ENCODE results near the gene CRIM1. TPM values are rescaled to one million over a fixed set of nuclear protein-coding genes. Genes with fewer than 3 reads are reported as not detected.
A peak's percentile ranks its signal among the peaks of the same experiment; 100 is the strongest.

Gene CRIM1
- total RNA-seq, 2 donors from 2014 or later: 2.2 to 15.5 TPM

- Mint-ChIP-seq H3K27me3 (no peaks in the 10 kb centered on the region), H3K4me1 (no peaks in the 10 kb centered on the region), H3K27ac (no peak overlapping the region), H3K4me3 (no peak overlapping the region), H3K9me3 (no peaks in the 10 kb centered on the region), H3K36me3 (ENCODE audit: low read depth) (no peaks in the 10 kb centered on the region)
- no peak for ATAC-seq (replicated peaks)
These were observed 179.5 kb downstream of the CRIM1 start for GRCh38 chr2:36535099-36535498.

- no peaks in the 10 kb centered on the region for H3K9me3 Mint-ChIP-seq
- ATAC-seq (replicated peaks): no peak
- H3K27ac Mint-ChIP-seq: no peak overlapping the region
- no peak overlapping the region for H3K4me3 Mint-ChIP-seq
- H3K27me3 Mint-ChIP-seq: no peaks in the 10 kb centered on the region
- H3K36me3 Mint-ChIP-seq (ENCODE audit: low read depth): peaks cover 7% of the 10 kb centered on the region
- H3K4me1 Mint-ChIP-seq: no peaks in the 10 kb centered on the region
These were observed 181.2 kb downstream of the CRIM1 start for GRCh38 chr2:36536776-36537175.

GRCh38 chr2:36538335-36538734 lies 182.8 kb downstream of the CRIM1 start:
- no peak overlapping the region for H3K4me3 Mint-ChIP-seq
- no peaks in the 10 kb centered on the region for H3K4me1 Mint-ChIP-seq
- no peak overlapping the region for H3K27ac Mint-ChIP-seq
- H3K36me3 Mint-ChIP-seq (ENCODE audit: low read depth): peaks cover 10% of the 10 kb centered on the region
- ATAC-seq (replicated peaks): no peak
- no peaks in the 10 kb centered on the region for H3K27me3 Mint-ChIP-seq
- H3K9me3 Mint-ChIP-seq: no peaks in the 10 kb centered on the region

GRCh38 chr2:36539631-36540030 lies 184.1 kb downstream of the CRIM1 start:
- peaks cover 16% of the 10 kb centered on the region for H3K36me3 Mint-ChIP-seq (ENCODE audit: low read depth)
- H3K27ac Mint-ChIP-seq: no peak overlapping the region
- no peaks in the 10 kb centered on the region for H3K9me3 Mint-ChIP-seq
- H3K4me1 Mint-ChIP-seq: no peaks in the 10 kb centered on the region
- H3K4me3 Mint-ChIP-seq: no peak overlapping the region
- no peaks in the 10 kb centered on the region for H3K27me3 Mint-ChIP-seq
- peak; percentile 39 for ATAC-seq (replicated peaks)

- no peaks in the 10 kb centered on the region for H3K9me3 Mint-ChIP-seq
- no peaks in the 10 kb centered on the region for H3K4me1 Mint-ChIP-seq
- no peaks in the 10 kb centered on the region for H3K27me3 Mint-ChIP-seq
- H3K36me3 Mint-ChIP-seq (ENCODE audit: low read depth): peaks cover 26% of the 10 kb centered on the region
- no peak for ATAC-seq (replicated peaks)
- no peak overlapping the region for H3K4me3 Mint-ChIP-seq
- H3K27ac Mint-ChIP-seq: no peak overlapping the region
These were observed 185.6 kb downstream of the CRIM1 start for GRCh38 chr2:36540986-36541754.

GRCh38 chr2:36541891-36542595 lies 186.5 kb downstream of the CRIM1 start:
- ATAC-seq (replicated peaks): no peak
- Mint-ChIP-seq H3K36me3 (ENCODE audit: low read depth) (peaks cover 32% of the 10 kb centered on the region), H3K4me1 (no peaks in the 10 kb centered on the region)

GRCh38 chr2:36544638-36545338 lies 189.2 kb downstream of the CRIM1 start:
- ATAC-seq (replicated peaks): no peak
- Mint-ChIP-seq H3K27me3 (no peaks in the 10 kb centered on the region), H3K27ac (no peak overlapping the region), H3K9me3 (no peaks in the 10 kb centered on the region), H3K4me3 (no peak overlapping the region), H3K36me3 (ENCODE audit: low read depth) (peaks cover 60% of the 10 kb centered on the region), H3K4me1 (no peaks in the 10 kb centered on the region)

More at GRCh38 chr2:36541891-36542595, 186.5 kb downstream of the CRIM1 start:
- Mint-ChIP-seq H3K4me3 (no peak overlapping the region), H3K9me3 (no peaks in the 10 kb centered on the region), H3K27ac (no peak overlapping the region), H3K27me3 (no peaks in the 10 kb centered on the region)

- Mint-ChIP-seq H3K27ac (no peak overlapping the region), H3K9me3 (no peaks in the 10 kb centered on the region), H3K4me1 (no peaks in the 10 kb centered on the region), H3K27me3 (no peaks in the 10 kb centered on the region), H3K4me3 (no peak overlapping the region), H3K36me3 (ENCODE audit: low read depth) (peaks cover 69% of the 10 kb centered on the region)
- no peak for ATAC-seq (replicated peaks)
These were observed 190.4 kb downstream of the CRIM1 start for GRCh38 chr2:36545871-36546416.

- peaks cover 79% of the 10 kb centered on the region for H3K36me3 Mint-ChIP-seq (ENCODE audit: low read depth)
- H3K4me1 Mint-ChIP-seq: no peaks in the 10 kb centered on the region
- no peaks in the 10 kb centered on the region for H3K9me3 Mint-ChIP-seq
- H3K27me3 Mint-ChIP-seq: no peaks in the 10 kb centered on the region
- no peak overlapping the region for H3K27ac Mint-ChIP-seq
- no peak for ATAC-seq (replicated peaks)
- no peak overlapping the region for H3K4me3 Mint-ChIP-seq
These were observed 192.3 kb downstream of the CRIM1 start for GRCh38 chr2:36547906-36548305.

GRCh38 chr2:36549165-36549574 lies 193.6 kb downstream of the CRIM1 start:
- Mint-ChIP-seq H3K27me3 (no peaks in the 10 kb centered on the region), H3K4me3 (no peak overlapping the region), H3K27ac (no peak overlapping the region), H3K9me3 (no peaks in the 10 kb centered on the region), H3K4me1 (no peaks in the 10 kb centered on the region), H3K36me3 (ENCODE audit: low read depth) (peaks cover 90% of the 10 kb centered on the region)
- peak; percentile 14 for ATAC-seq (replicated peaks)

GRCh38 chr2:36550006-36550405 lies 194.4 kb downstream of the CRIM1 start:
- no peak overlapping the region for H3K27ac Mint-ChIP-seq
- H3K9me3 Mint-ChIP-seq: no peaks in the 10 kb centered on the region
- peaks cover 90% of the 10 kb centered on the region for H3K36me3 Mint-ChIP-seq (ENCODE audit: low read depth)
- H3K27me3 Mint-ChIP-seq: no peaks in the 10 kb centered on the region
- ATAC-seq (replicated peaks): no peak
- H3K4me3 Mint-ChIP-seq: no peak overlapping the region
- H3K4me1 Mint-ChIP-seq: no peaks in the 10 kb centered on the region

- no peak overlapping the region for H3K27ac Mint-ChIP-seq
- H3K27me3 Mint-ChIP-seq: no peaks in the 10 kb centered on the region
- no peaks in the 10 kb centered on the region for H3K9me3 Mint-ChIP-seq
- peaks cover 81% of the 10 kb centered on the region for H3K36me3 Mint-ChIP-seq (ENCODE audit: low read depth)
- no peak for ATAC-seq (replicated peaks)
- no peak overlapping the region for H3K4me3 Mint-ChIP-seq
- no peaks in the 10 kb centered on the region for H3K4me1 Mint-ChIP-seq
These were observed 198.1 kb downstream of the CRIM1 start for GRCh38 chr2:36553683-36554082.

GRCh38 chr2:36554531-36554930 lies 199.0 kb downstream of the CRIM1 start:
- H3K9me3 Mint-ChIP-seq: no peaks in the 10 kb centered on the region
- ATAC-seq (replicated peaks): no peak
- no peaks in the 10 kb centered on the region for H3K4me1 Mint-ChIP-seq
- peaks cover 75% of the 10 kb centered on the region for H3K36me3 Mint-ChIP-seq (ENCODE audit: low read depth)
- H3K4me3 Mint-ChIP-seq: no peak overlapping the region
- no peak overlapping the region for H3K27ac Mint-ChIP-seq
- H3K27me3 Mint-ChIP-seq: no peaks in the 10 kb centered on the region

GRCh38 chr2:36555789-36556188 lies 200.2 kb downstream of the CRIM1 start:
- Mint-ChIP-seq H3K4me3 (no peak overlapping the region), H3K27ac (no peak overlapping the region), H3K27me3 (no peaks in the 10 kb centered on the region), H3K9me3 (no peaks in the 10 kb centered on the region), H3K36me3 (ENCODE audit: low read depth) (peaks cover 78% of the 10 kb centered on the region), H3K4me1 (no peaks in the 10 kb centered on the region)
- no peak for ATAC-seq (replicated peaks)
